GM18951 (cell line): ENCODE measurements around the gene CD2.

Experiments used
- POLR2A ChIP-seq: IDR thresholded peaks from 4 replicates; pipeline ENCODE4 v1.6.1; 2011; ENCODE audit warnings: mild to moderate bottlenecking; ENCODE audit not compliant: insufficient read length, insufficient read depth; ENCODE audit errors: extremely low read depth
- in situ Hi-C: fragments of 300-500 bp; cut with MboI; formaldehyde crosslinking; loops from one replicate; pipeline ENCODE4 v1.12.0; 2022; ENCODE audit warnings: low sequenced_read_pairs, mixed read lengths, inconsistent platforms; ENCODE audit not compliant: unreplicated experiment

CD2 gene

GRCh38 chr1:116768416-116769103 lies 14.3 kb downstream of the CD2 start:
- in situ Hi-C loops, result no loop called here
- no peak for TF ChIP-seq POLR2A

- no peak for TF ChIP-seq POLR2A
- in situ Hi-C loops, result no loop called here
Observed at GRCh38 chr1:116769104-116769452, 14.8 kb downstream of the CD2 start.

DNA sequence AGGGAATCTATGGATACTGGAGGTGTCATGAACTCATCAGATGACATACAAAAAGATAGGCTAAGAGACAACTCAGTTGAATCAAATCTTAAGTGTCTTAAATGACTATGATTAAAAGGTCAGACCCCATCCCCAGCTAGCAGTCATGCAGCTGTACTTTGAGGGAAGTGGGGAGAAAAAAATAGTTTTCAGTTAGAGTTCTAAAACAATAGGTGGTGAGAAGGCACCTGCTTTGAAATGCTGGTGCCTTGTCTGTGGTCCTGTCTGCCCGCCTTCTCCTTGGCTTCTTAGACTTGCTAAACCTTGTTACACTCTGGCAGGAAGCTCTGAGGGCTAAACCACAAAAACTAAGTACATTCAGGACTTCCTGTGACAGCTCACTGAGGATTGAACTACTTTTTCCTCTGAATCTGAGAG lies 15.3 kb downstream of the CD2 start:
- in situ Hi-C loops, result no loop called here

GRCh38 chr1:116769994-116770393 lies 15.8 kb downstream of the CD2 start:
- in situ Hi-C loops, result no loop called here
- TF ChIP-seq POLR2A, result no peak

More for the DNA sequence above, 15.3 kb downstream of the CD2 start:
- no peak for TF ChIP-seq POLR2A

- no peak for TF ChIP-seq POLR2A
- in situ Hi-C loops, result no loop called here
Observed at GRCh38 chr1:116770625-116771024, 16.4 kb downstream of the CD2 start.

DNA sequence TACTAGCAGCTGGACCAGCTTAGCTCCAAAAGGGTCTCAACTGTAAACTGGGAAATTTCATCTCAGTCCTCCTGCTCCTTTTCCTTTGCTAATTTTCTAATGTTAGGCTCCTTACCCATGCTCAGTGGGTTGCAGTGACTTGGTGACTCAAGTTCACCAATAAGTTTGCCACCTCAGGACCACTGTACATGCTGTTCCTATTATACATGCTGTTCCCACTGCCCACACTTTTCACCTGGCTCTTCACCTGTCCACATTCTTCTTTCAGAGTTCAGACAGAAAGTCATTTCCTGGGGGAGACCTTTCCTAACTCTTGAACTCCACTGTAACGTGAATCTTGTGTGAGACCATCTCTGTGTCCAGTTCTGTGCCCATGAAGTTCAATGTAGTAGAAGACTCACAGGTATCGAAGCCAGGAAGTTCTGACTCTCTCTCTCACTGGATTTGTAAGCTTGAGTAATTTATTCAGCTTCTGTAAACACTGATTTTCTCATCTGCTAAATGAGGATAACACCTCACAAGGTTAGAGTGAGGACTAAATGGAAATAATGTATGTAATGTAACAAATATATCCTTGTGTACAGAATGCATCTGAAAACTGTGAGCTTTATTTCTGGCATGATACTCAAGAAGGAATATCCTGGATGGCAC lies 17.9 kb downstream of the CD2 start:
- no peak for TF ChIP-seq POLR2A
- in situ Hi-C loops, result no loop called here

GRCh38 chr1:116772648-116773045 lies 18.4 kb downstream of the CD2 start:
- TF ChIP-seq POLR2A, result no peak
- in situ Hi-C loops, result no loop called here

- TF ChIP-seq POLR2A, result no peak
- in situ Hi-C loops, result no loop called here
Observed at GRCh38 chr1:116775116-116775752, 21.0 kb downstream of the CD2 start.

GRCh38 chr1:116777831-116778830 lies 23.9 kb downstream of the CD2 start:
- in situ Hi-C loops, result no loop called here
- TF ChIP-seq POLR2A, result no peak

GRCh38 chr1:116781034-116781433 lies 26.8 kb downstream of the CD2 start:
- no peak for TF ChIP-seq POLR2A
- in situ Hi-C loops, result no loop called here

- no peak for TF ChIP-seq POLR2A
- in situ Hi-C loops, result no loop called here
Observed at GRCh38 chr1:116785006-116785405, 30.8 kb downstream of the CD2 start.

- in situ Hi-C loops, result no loop called here
- TF ChIP-seq POLR2A, result no peak
Observed at GRCh38 chr1:116786049-116786448, 31.8 kb downstream of the CD2 start.

- no peak for TF ChIP-seq POLR2A
- in situ Hi-C loops, result no loop called here
Observed at GRCh38 chr1:116791727-116792126, 37.5 kb downstream of the CD2 start.
